22Rv1 (cell line): Measurements from ENCODE around the gene ESD.

Experiments
- H3K27ac ChIP-seq: fragments of 450-650 bp; 2 replicates; pipeline ENCODE4 v1.5.1; 2017
- ZFX ChIP-seq: fragments of 450-650 bp; IDR thresholded peaks from 2 replicates; pipeline ENCODE4 v1.6.1; 2017; ENCODE audit warnings: antibody characterized with exemption, borderline replicate concordance
- TF ChIP-seq, protein P1 (sequence below): fragments of 450-650 bp; IDR thresholded peaks from 2 replicates; pipeline ENCODE4 v1.5.1; 2017; ENCODE audit warnings: mild to moderate bottlenecking

The ESD gene

DNA sequence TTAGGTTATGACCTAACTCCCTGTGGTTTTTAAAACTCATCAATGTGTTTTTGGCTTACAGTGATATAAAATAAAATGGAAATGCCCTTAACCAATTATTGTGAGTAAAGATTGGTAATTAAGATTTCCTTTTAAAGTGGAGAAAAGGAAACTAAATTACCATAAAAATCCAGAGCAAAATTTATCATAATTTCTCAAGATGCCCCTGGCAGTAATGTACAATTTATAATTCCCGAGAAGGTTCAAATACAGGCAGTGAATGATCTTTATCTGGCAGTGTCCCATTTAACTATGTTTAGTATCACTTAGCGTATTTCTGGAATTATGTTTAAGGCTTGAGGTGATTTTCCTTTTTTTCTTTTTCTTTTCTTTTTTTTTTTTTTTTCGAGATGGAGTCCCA is 61.5 kb downstream of the ESD start:
- H3K27ac ChIP-seq: no peak overlapping the region
- TF ChIP-seq ZFX: no peak
- TF ChIP-seq, protein P1, sequence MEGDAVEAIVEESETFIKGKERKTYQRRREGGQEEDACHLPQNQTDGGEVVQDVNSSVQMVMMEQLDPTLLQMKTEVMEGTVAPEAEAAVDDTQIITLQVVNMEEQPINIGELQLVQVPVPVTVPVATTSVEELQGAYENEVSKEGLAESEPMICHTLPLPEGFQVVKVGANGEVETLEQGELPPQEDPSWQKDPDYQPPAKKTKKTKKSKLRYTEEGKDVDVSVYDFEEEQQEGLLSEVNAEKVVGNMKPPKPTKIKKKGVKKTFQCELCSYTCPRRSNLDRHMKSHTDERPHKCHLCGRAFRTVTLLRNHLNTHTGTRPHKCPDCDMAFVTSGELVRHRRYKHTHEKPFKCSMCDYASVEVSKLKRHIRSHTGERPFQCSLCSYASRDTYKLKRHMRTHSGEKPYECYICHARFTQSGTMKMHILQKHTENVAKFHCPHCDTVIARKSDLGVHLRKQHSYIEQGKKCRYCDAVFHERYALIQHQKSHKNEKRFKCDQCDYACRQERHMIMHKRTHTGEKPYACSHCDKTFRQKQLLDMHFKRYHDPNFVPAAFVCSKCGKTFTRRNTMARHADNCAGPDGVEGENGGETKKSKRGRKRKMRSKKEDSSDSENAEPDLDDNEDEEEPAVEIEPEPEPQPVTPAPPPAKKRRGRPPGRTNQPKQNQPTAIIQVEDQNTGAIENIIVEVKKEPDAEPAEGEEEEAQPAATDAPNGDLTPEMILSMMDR: no peak

DNA sequence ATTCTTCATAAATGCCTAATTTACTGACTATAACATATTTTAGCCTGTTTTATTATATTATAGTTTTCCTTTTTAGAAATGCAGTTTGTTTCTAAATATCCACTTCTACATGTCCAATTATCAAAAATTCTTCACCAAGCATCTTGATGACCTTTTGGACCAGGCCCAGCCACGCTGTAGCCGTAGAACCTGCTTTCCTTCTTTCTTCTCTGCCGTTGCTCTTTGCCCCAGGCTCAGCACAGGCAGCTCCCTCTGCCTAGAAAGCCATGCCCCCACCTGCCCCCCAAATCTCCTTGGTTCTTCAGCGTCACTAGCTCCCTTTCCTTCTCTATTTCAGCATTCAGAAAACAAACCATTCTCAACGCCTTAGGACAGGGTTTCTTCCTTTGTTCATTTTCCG is 65.4 kb downstream of the ESD start:
- TF ChIP-seq, protein P1: no peak
- TF ChIP-seq ZFX: no peak
- H3K27ac ChIP-seq: no peak overlapping the region

DNA sequence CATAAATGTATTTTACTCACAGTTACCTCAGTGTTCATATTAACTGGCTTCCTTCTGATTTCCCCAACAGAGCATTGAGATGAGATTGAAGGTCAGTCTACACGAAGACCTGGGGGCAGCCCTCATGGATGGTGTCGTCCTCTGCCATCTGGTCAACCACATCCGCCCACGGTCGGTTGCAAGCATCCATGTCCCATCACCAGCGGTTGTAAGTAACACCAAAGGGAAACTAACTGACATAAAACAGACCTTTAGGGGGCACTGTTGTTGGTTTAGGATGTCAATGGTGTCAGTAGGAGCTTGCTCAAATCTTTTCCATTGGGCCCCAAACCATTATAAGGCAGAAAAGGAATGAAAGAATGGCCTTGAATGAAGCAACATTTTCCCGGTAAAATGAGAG is 68.2 kb downstream of the ESD start:
- TF ChIP-seq, protein P1: peak; percentile 49
- TF ChIP-seq ZFX: no peak

DNA sequence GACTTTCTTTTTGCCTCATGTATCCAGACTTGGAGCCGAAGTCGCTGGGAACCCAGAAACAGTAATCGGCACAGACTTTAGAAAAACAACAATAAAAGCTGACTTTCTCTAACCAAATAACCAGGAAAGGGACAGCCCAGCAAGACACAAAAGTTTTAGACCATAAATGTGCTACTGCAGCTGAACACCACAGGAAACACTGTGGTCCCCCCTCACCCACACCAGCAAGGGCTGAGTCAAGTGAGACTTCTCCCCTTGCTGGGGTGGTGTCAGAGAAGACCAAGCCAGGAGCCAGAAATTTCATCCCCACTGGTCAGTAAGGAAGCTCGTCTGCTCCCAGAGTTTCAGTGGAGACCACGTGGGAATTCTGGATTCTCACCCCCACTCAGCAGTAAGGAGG is 70.6 kb downstream of the ESD start:
- TF ChIP-seq ZFX: no peak
- TF ChIP-seq, protein P1: no peak
- H3K27ac ChIP-seq: no peak overlapping the region

More for the DNA sequence above, 68.2 kb downstream of the ESD start:
- H3K27ac ChIP-seq: no peak overlapping the region
